ENCODE results near the gene CRYBG2.
A peak's percentile ranks its signal among the peaks of the same experiment; 100 is the strongest.
"Not testable (repeated sequence)": the region's sequence is repeated elsewhere in the genome, so short reads cannot be mapped to it uniquely, and the experiment has no call there.

The CRYBG2 gene

GRCh38 chr1:26296340-26297056 lies 57.4 kb downstream of the CRYBG2 start:
- Histone ChIP-seq H3K4me3 (ENCODE audit: insufficient read depth, low read depth, low read length, poor library complexity, severe bottlenecking) (no peak overlapping the region), H3K27ac (ENCODE audit: insufficient read depth, low read length, poor library complexity, severe bottlenecking) (no peak overlapping the region), H3K36me3 (ENCODE audit: control insufficient read depth, insufficient read depth, low read length) (no peaks in the 10 kb centered on the region), H3K9me3 (ENCODE audit: control insufficient read depth, low read length) (no peaks in the 10 kb centered on the region), H3K4me1 (ENCODE audit: control insufficient read depth, insufficient read depth, low read length, poor library complexity, severe bottlenecking) (peaks cover 13% of the 10 kb centered on the region), H3K27me3 (replicated peaks; ENCODE audit: control insufficient read depth, insufficient read depth, low read length, poor library complexity, severe bottlenecking) (no peaks in the 10 kb centered on the region)
- DNase-seq: no peak

GRCh38 chr1:26295194-26296138 lies 58.5 kb downstream of the CRYBG2 start:
- H3K4me1 ChIP-seq (ENCODE audit: control insufficient read depth, insufficient read depth, low read length, poor library complexity, severe bottlenecking): peaks cover 18% of the 10 kb centered on the region
- no peak overlapping the region for H3K4me3 ChIP-seq (ENCODE audit: insufficient read depth, low read depth, low read length, poor library complexity, severe bottlenecking)
- DNase-seq: no peak
- no peaks in the 10 kb centered on the region for H3K27me3 ChIP-seq (replicated peaks; ENCODE audit: control insufficient read depth, insufficient read depth, low read length, poor library complexity, severe bottlenecking)
- no peaks in the 10 kb centered on the region for H3K9me3 ChIP-seq (ENCODE audit: control insufficient read depth, low read length)
- no peak overlapping the region for H3K27ac ChIP-seq (ENCODE audit: insufficient read depth, low read length, poor library complexity, severe bottlenecking)
- H3K36me3 ChIP-seq (ENCODE audit: control insufficient read depth, insufficient read depth, low read length): no peaks in the 10 kb centered on the region

DNA sequence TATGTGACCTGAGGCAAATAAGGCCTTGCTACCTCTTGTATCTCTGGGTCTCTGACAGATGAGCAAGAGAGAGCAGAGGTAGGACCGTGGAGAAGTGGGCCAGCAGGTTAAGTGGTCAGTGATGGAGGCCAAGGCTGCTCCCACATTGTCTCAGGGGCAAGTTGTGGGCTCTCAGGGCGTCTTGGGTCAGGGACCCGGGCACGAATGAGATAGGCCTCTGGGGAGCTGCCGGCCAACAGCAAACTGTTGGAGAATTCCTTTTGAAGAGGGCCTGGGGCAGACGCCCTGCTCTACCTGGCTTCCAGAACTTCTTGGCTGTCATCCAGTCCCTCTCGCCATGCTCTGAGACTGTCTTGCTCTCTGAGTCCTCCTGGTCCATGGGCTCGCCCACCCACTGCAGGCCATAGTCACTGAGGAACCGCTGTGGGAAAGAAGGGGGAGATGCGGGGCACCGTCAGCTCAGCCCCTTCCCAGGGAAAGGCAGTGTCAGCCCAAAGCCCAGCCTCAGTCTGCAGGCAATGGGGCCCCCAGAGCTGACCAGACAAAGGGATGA lies 59.9 kb downstream of the CRYBG2 start:
- Histone ChIP-seq H3K4me1 (ENCODE audit: control insufficient read depth, insufficient read depth, low read length, poor library complexity, severe bottlenecking) (peaks cover 32% of the 10 kb centered on the region), H3K9me3 (ENCODE audit: control insufficient read depth, low read length) (no peaks in the 10 kb centered on the region), H3K27ac (ENCODE audit: insufficient read depth, low read length, poor library complexity, severe bottlenecking) (no peak overlapping the region), H3K27me3 (replicated peaks; ENCODE audit: control insufficient read depth, insufficient read depth, low read length, poor library complexity, severe bottlenecking) (no peaks in the 10 kb centered on the region), H3K4me3 (ENCODE audit: insufficient read depth, low read depth, low read length, poor library complexity, severe bottlenecking) (no peak overlapping the region), H3K36me3 (ENCODE audit: control insufficient read depth, insufficient read depth, low read length) (no peaks in the 10 kb centered on the region)
- no peak for DNase-seq

DNA sequence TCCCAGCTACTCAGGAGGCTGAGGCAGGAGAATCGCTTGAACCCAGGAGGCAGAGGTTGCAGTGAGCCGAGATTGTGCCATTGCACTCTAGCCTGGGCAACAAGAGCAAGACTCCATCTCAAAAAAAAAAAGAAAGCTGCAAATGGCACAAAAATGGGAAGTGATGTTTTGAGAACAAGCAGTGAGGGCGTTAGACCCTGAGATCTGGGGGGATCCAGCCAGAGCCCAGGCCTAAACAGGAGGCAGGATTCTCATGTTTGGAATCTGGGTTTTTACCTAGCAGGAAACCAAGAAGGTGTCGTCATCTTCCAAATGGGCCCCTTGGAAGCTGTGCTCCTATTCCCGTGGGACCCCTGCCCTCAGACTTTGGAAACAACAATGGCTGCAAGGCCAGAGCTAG lies 61.2 kb downstream of the CRYBG2 start:
- peaks cover 45% of the 10 kb centered on the region for H3K4me1 ChIP-seq (ENCODE audit: control insufficient read depth, insufficient read depth, low read length, poor library complexity, severe bottlenecking)
- not testable (repeated sequence) for H3K36me3 ChIP-seq (ENCODE audit: control insufficient read depth, insufficient read depth, low read length); H3K9me3 ChIP-seq (ENCODE audit: control insufficient read depth, low read length); DNase-seq; H3K27me3 ChIP-seq (replicated peaks; ENCODE audit: control insufficient read depth, insufficient read depth, low read length, poor library complexity, severe bottlenecking); H3K4me3 ChIP-seq (ENCODE audit: insufficient read depth, low read depth, low read length, poor library complexity, severe bottlenecking)
- peak overlapping the region; percentile 15 for H3K27ac ChIP-seq (ENCODE audit: insufficient read depth, low read length, poor library complexity, severe bottlenecking)

GRCh38 chr1:26291939-26292338 lies 62.0 kb downstream of the CRYBG2 start:
- Histone ChIP-seq H3K27me3 (replicated peaks; ENCODE audit: control insufficient read depth, insufficient read depth, low read length, poor library complexity, severe bottlenecking) (no peaks in the 10 kb centered on the region), H3K36me3 (ENCODE audit: control insufficient read depth, insufficient read depth, low read length) (no peaks in the 10 kb centered on the region), H3K4me3 (ENCODE audit: insufficient read depth, low read depth, low read length, poor library complexity, severe bottlenecking) (no peak overlapping the region), H3K27ac (ENCODE audit: insufficient read depth, low read length, poor library complexity, severe bottlenecking) (peak overlapping the region; percentile 51), H3K9me3 (ENCODE audit: control insufficient read depth, low read length) (no peaks in the 10 kb centered on the region), H3K4me1 (ENCODE audit: control insufficient read depth, insufficient read depth, low read length, poor library complexity, severe bottlenecking) (peaks cover 53% of the 10 kb centered on the region)
- no peak for DNase-seq

GRCh38 chr1:26291433-26291832 lies 62.5 kb downstream of the CRYBG2 start:
- Histone ChIP-seq H3K27me3 (replicated peaks; ENCODE audit: control insufficient read depth, insufficient read depth, low read length, poor library complexity, severe bottlenecking) (no peaks in the 10 kb centered on the region), H3K4me3 (ENCODE audit: insufficient read depth, low read depth, low read length, poor library complexity, severe bottlenecking) (no peak overlapping the region), H3K9me3 (ENCODE audit: control insufficient read depth, low read length) (no peaks in the 10 kb centered on the region), H3K4me1 (ENCODE audit: control insufficient read depth, insufficient read depth, low read length, poor library complexity, severe bottlenecking) (peaks cover 58% of the 10 kb centered on the region), H3K36me3 (ENCODE audit: control insufficient read depth, insufficient read depth, low read length) (no peaks in the 10 kb centered on the region), H3K27ac (ENCODE audit: insufficient read depth, low read length, poor library complexity, severe bottlenecking) (peak overlapping the region; percentile 89)
- no peak for DNase-seq

DNA sequence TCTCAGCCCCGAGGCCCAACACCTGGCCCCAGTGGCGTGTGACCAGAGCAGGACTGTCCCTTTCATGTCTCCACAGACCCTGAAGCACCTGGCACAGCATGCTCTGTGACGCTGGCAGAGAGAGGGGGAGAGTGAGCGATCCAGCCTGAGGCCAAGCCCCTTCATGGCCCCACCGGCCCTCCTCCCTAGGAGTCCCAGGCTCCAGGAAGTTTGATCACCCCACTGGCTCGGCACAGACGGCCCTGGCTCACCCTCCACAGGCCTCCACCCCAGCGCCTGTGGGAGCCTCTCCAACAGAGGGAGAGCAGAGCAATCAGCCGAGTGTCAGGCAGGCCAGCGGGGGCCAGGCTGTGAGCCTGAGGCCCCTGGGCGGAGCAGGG lies 63.1 kb downstream of the CRYBG2 start:
- DNase-seq: no peak
- no peak overlapping the region for H3K4me3 ChIP-seq (ENCODE audit: insufficient read depth, low read depth, low read length, poor library complexity, severe bottlenecking)
- no peaks in the 10 kb centered on the region for H3K27me3 ChIP-seq (replicated peaks; ENCODE audit: control insufficient read depth, insufficient read depth, low read length, poor library complexity, severe bottlenecking)
- peak overlapping the region; percentile 89 for H3K27ac ChIP-seq (ENCODE audit: insufficient read depth, low read length, poor library complexity, severe bottlenecking)
- H3K9me3 ChIP-seq (ENCODE audit: control insufficient read depth, low read length): no peaks in the 10 kb centered on the region
- H3K36me3 ChIP-seq (ENCODE audit: control insufficient read depth, insufficient read depth, low read length): no peaks in the 10 kb centered on the region
- peaks cover 64% of the 10 kb centered on the region for H3K4me1 ChIP-seq (ENCODE audit: control insufficient read depth, insufficient read depth, low read length, poor library complexity, severe bottlenecking)

DNA sequence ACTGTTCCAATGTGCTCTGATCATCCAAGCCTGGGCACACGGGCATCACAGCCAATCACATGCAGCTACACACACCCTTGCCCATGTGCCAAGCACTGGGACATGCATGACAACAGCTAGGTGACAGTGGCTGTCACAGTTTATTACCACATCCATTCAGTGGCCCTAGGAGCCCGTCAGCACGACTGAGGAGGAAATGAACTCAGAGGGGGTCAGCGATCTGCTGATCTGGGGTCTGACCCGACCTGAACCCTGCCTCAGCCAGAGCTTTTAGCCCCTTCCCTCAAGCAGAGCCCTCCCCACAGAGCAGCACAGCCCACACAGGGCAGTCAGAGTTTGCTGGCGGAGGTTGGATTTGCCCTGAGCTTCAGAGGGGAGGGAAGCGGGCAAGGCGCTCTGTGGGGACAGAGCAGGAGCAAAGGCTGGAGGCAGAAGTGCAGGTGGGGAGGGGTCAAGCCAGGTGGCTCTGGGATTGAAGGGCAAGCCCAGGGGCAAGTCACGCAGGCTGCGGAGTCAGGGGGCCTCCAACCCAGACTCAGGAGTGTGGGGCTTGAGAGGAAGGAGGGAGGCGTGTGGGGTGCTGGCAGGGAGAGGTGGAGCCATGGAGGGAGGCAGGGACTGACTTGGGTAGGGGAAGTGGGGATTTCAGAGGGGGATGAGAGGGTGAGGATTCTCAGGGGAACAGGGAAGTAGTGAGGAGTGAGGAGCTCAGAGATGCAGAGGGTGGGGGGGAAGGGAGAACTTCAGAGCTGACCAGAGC lies 63.6 kb downstream of the CRYBG2 start:
- Histone ChIP-seq H3K4me3 (ENCODE audit: insufficient read depth, low read depth, low read length, poor library complexity, severe bottlenecking) (no peak overlapping the region), H3K9me3 (ENCODE audit: control insufficient read depth, low read length) (no peaks in the 10 kb centered on the region), H3K27me3 (replicated peaks; ENCODE audit: control insufficient read depth, insufficient read depth, low read length, poor library complexity, severe bottlenecking) (no peaks in the 10 kb centered on the region), H3K27ac (ENCODE audit: insufficient read depth, low read length, poor library complexity, severe bottlenecking) (peak overlapping the region; percentile 89), H3K4me1 (ENCODE audit: control insufficient read depth, insufficient read depth, low read length, poor library complexity, severe bottlenecking) (peaks cover 69% of the 10 kb centered on the region), H3K36me3 (ENCODE audit: control insufficient read depth, insufficient read depth, low read length) (no peaks in the 10 kb centered on the region)
- no peak for DNase-seq

DNA sequence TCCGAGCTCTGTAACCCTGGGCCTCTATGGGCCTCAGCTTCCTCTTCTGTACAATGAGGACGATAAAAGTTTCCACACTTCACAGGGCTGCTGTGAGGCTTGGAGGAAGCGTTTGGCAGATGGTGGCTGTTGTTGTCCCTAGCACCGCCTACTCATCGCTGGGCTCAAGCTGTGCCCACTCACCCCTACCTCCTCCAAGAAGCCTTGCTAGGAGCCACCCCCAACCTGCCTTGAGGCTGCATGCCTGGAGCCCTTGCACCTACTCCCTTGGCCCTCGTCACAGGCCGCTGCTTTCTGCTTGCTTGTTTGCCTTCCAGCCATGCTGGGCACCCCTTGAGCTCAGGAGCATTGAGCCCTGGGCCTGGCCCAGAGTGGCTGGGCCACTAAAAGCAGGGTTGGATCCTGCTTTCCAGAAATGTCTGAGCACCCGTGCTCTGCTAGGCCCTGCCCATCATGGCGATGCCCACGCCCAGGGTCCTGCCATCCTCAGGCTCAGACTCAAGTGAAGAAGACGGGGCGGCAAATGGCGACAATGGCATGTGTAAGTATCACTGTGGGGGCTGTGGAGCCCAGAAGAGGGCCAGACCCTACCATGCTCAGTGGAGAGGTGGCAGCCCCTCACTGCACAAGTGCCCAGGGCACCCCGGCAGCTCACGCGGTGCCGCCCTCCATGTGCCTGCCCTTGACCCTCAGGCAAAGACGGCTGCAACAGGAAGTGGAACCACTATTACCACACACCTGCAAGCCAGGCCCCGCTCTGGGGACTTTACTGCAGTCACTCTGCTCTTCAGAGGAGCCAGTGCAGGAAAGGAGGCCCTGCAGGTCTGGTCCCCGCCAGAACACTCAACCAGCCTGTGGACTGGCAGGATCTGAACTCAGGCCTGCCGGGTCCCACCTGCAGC lies 64.5 kb downstream of the CRYBG2 start:
- DNase-seq: no peak
- Histone ChIP-seq H3K4me3 (ENCODE audit: insufficient read depth, low read depth, low read length, poor library complexity, severe bottlenecking) (no peak overlapping the region), H3K4me1 (ENCODE audit: control insufficient read depth, insufficient read depth, low read length, poor library complexity, severe bottlenecking) (peaks cover 77% of the 10 kb centered on the region), H3K27me3 (replicated peaks; ENCODE audit: control insufficient read depth, insufficient read depth, low read length, poor library complexity, severe bottlenecking) (no peaks in the 10 kb centered on the region), H3K36me3 (ENCODE audit: control insufficient read depth, insufficient read depth, low read length) (no peaks in the 10 kb centered on the region), H3K27ac (ENCODE audit: insufficient read depth, low read length, poor library complexity, severe bottlenecking) (peak overlapping the region; percentile 89), H3K9me3 (ENCODE audit: control insufficient read depth, low read length) (no peaks in the 10 kb centered on the region)

Data from effector memory CD4-positive, alpha-beta T cell (primary cell).